Breast epithelium (tissue), 3 donors: ENCODE results near the gene PNKD.

Source experiments
- POLR2A ChIP-seq: fragments of 450-650 bp; IDR thresholded peaks from one replicate; pipeline ENCODE4 v1.6.1; 2016; ENCODE audit warnings: antibody characterized with exemption, mild to moderate bottlenecking, moderate library complexity
- TF ChIP-seq, protein P1 (sequence below), 3 donors: fragments of 450-650 bp; IDR thresholded peaks; one replicate each; pipeline ENCODE4 v1.5.1; 2016 to 2017; ENCODE audit warnings: antibody characterized with exemption in 3 of 3, mild to moderate bottlenecking in 3 of 3, moderate library complexity in 3 of 3

DNA sequence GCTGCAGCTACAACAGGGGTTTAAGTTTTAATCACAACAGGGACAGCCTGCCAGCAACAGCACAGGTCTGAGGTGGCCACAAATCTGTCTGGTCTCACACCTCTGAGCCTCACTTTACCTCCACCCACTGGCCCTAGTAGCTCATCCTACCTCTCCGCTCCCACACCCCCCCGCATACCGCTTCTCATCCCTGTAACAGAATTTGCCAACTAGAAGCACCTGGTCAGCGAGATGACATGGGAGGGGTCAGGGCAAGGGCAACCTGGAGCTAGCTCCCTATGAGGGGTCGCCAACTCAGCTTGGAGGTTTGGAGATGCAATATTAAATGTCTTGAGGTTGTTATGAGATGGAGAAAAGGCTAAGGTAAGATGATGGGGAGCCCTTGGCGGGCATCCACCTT lies 93.9 kb downstream of the PNKD start:
- TF ChIP-seq, protein P1, sequence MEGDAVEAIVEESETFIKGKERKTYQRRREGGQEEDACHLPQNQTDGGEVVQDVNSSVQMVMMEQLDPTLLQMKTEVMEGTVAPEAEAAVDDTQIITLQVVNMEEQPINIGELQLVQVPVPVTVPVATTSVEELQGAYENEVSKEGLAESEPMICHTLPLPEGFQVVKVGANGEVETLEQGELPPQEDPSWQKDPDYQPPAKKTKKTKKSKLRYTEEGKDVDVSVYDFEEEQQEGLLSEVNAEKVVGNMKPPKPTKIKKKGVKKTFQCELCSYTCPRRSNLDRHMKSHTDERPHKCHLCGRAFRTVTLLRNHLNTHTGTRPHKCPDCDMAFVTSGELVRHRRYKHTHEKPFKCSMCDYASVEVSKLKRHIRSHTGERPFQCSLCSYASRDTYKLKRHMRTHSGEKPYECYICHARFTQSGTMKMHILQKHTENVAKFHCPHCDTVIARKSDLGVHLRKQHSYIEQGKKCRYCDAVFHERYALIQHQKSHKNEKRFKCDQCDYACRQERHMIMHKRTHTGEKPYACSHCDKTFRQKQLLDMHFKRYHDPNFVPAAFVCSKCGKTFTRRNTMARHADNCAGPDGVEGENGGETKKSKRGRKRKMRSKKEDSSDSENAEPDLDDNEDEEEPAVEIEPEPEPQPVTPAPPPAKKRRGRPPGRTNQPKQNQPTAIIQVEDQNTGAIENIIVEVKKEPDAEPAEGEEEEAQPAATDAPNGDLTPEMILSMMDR (IDR thresholded peaks at IDR 0.05), result no peak
- TF ChIP-seq POLR2A, result no peak
